ENCODE measurements around the gene RRP1. TPM values are rescaled to one million over a fixed set of nuclear protein-coding genes. Genes with fewer than 3 reads are reported as not detected.

RRP1 gene
- total and polyA plus RNA-seq, 9 of the 15 experiments (the other 6 are each of a cell fraction or from before 2014, with no cell fraction given), result 0.89 to 105 (median 51.6) TPM

DNA sequence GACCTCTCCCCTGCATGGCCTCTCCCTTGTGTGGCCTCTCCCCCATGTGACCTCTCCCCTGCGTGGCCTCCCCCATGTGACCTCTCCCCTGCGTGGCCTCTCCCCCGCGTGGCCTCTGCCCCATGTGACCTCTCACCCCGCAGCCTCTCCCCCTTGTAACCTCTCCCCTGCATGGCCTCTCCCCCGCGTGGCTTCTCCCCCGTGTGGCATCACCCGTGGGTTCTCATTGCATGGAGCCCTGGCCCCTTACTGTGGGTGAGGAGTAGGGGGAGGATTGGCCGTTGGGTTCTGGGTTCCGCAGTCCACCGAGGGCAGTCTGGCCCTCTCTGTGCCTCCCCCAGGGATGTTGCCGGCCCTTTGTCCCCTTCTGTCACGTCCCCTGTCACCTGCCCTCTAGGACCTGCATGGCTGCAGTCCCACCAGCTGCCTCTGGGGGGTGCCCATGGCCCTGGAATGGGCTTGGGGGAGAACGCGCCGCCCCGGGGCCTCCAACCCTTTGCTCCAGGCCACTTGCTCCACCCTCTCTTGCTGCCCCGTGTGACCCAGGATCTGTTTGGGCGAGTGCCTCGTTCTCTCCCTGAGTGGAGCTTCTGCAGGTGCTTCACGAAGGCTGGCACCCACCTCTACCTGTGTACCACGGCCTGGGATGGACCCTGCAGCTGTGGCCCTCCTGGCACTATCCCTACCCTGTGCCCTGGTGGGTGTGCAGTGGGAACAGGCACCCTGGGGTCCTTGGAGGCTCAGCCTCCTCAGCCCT lies 21.3 kb downstream of the RRP1 start (continued):
- TF ChIP-seq SMARCE1 (IDR thresholded peaks at IDR 0.05), result no peak
- peak; percentile 63; the same call in 1 of the 2 replicates for TF ChIP-seq ZNF263 (CRISPR knock-in tag; IDR thresholded peaks at IDR 0.05; ENCODE audit: borderline replicate concordance)
- no peak for TF ChIP-seq BRD4 (IDR thresholded peaks at IDR 0.05)
- no peak for TF ChIP-seq ZNF551 (CRISPR knock-in tag; IDR thresholded peaks at IDR 0.05)
- TF ChIP-seq, protein P1, sequence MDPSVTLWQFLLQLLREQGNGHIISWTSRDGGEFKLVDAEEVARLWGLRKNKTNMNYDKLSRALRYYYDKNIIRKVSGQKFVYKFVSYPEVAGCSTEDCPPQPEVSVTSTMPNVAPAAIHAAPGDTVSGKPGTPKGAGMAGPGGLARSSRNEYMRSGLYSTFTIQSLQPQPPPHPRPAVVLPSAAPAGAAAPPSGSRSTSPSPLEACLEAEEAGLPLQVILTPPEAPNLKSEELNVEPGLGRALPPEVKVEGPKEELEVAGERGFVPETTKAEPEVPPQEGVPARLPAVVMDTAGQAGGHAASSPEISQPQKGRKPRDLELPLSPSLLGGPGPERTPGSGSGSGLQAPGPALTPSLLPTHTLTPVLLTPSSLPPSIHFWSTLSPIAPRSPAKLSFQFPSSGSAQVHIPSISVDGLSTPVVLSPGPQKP (CRISPR knock-in tag; IDR thresholded peaks at IDR 0.05), result no peak
- TF ChIP-seq JUNB (CRISPR knock-in tag; conservative IDR thresholded peaks at IDR 0.05), result no peak
- no peak for TF ChIP-seq ZNF174 (CRISPR knock-in tag; IDR thresholded peaks at IDR 0.05)
- no peak for TF ChIP-seq SNIP1 (IDR thresholded peaks at IDR 0.05; ENCODE audit: low read depth)
- TF ChIP-seq SMARCA5 (IDR thresholded peaks at IDR 0.05), result peak; percentile 10; the same call in 1 of the 2 replicates
- TF ChIP-seq ILK (tag; IDR thresholded peaks at IDR 0.05; ENCODE audit: borderline replicate concordance, low read depth), result no peak
- TF ChIP-seq NR1H2 (CRISPR knock-in tag; IDR thresholded peaks at IDR 0.05), result peak; percentile 89; the same call in 1 of the 2 replicates
- TF ChIP-seq RBM15 (IDR thresholded peaks at IDR 0.05; ENCODE audit: insufficient read depth, low read length), result no peak
- peak; percentile 25; the same call in 1 of the 2 replicates for TF ChIP-seq NBN (IDR thresholded peaks at IDR 0.05; ENCODE audit: low read depth)
- peak; percentile 75 for TF ChIP-seq MYNN (IDR thresholded peaks at IDR 0.05)
- no peak for TF ChIP-seq MYNN (CRISPR knock-in tag; IDR thresholded peaks at IDR 0.05)
- TF ChIP-seq TRIM24 (IDR thresholded peaks at IDR 0.05), result 0 out of 4 replicates have a peak, but pooled peaks of 1 of the 2 experiments have one; percentile 23
- TF ChIP-seq, protein P2, sequence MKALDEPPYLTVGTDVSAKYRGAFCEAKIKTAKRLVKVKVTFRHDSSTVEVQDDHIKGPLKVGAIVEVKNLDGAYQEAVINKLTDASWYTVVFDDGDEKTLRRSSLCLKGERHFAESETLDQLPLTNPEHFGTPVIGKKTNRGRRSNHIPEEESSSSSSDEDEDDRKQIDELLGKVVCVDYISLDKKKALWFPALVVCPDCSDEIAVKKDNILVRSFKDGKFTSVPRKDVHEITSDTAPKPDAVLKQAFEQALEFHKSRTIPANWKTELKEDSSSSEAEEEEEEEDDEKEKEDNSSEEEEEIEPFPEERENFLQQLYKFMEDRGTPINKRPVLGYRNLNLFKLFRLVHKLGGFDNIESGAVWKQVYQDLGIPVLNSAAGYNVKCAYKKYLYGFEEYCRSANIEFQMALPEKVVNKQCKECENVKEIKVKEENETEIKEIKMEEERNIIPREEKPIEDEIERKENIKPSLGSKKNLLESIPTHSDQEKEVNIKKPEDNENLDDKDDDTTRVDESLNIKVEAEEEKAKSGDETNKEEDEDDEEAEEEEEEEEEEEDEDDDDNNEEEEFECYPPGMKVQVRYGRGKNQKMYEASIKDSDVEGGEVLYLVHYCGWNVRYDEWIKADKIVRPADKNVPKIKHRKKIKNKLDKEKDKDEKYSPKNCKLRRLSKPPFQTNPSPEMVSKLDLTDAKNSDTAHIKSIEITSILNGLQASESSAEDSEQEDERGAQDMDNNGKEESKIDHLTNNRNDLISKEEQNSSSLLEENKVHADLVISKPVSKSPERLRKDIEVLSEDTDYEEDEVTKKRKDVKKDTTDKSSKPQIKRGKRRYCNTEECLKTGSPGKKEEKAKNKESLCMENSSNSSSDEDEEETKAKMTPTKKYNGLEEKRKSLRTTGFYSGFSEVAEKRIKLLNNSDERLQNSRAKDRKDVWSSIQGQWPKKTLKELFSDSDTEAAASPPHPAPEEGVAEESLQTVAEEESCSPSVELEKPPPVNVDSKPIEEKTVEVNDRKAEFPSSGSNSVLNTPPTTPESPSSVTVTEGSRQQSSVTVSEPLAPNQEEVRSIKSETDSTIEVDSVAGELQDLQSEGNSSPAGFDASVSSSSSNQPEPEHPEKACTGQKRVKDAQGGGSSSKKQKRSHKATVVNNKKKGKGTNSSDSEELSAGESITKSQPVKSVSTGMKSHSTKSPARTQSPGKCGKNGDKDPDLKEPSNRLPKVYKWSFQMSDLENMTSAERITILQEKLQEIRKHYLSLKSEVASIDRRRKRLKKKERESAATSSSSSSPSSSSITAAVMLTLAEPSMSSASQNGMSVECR (CRISPR knock-in tag; IDR thresholded peaks at IDR 0.05), result peak; percentile 82
- TF ChIP-seq, protein P3, sequence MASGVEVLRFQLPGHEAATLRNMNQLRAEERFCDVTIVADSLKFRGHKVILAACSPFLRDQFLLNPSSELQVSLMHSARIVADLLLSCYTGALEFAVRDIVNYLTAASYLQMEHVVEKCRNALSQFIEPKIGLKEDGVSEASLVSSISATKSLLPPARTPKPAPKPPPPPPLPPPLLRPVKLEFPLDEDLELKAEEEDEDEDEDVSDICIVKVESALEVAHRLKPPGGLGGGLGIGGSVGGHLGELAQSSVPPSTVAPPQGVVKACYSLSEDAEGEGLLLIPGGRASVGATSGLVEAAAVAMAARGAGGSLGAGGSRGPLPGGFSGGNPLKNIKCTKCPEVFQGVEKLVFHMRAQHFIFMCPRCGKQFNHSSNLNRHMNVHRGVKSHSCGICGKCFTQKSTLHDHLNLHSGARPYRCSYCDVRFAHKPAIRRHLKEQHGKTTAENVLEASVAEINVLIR (CRISPR knock-in tag; IDR thresholded peaks at IDR 0.05), result no peak
- TF ChIP-seq HMGN3 (IDR thresholded peaks at IDR 0.05; ENCODE audit: borderline replicate concordance, extremely low read depth, insufficient read length, low read depth, low read length), result peak; percentile 83
- no peak for TF ChIP-seq EHMT2 (IDR thresholded peaks at IDR 0.05)
- TF ChIP-seq HDAC6 (IDR thresholded peaks at IDR 0.05; ENCODE audit: low read depth, low read length), result no peak
- peak; percentile 98 for TF ChIP-seq STAG1 (CRISPR knock-in tag; IDR thresholded peaks at IDR 0.05; ENCODE audit: borderline replicate concordance)
- TF ChIP-seq SRSF3 (IDR thresholded peaks at IDR 0.05; ENCODE audit: insufficient read depth, low read length), result no peak
- no peak for TF ChIP-seq COPS2 (conservative IDR thresholded peaks at IDR 0.05)
- TF ChIP-seq NCOR1 (IDR thresholded peaks at IDR 0.05), result no peak

Data from K562 (cell line).